PFSK-1 (cell line): ENCODE data around the gene GRM3.

Experiments
- FOXP2 ChIP-seq: optimal IDR thresholded peaks from 2 replicates; pipeline ENCODE3; 2011; ENCODE audit warnings: borderline replicate concordance, control low read depth, inconsistent platforms; ENCODE audit not compliant: insufficient read depth; ENCODE audit errors: extremely low read length, extremely low read depth
- POLR2AphosphoS5 ChIP-seq: IDR thresholded peaks from 2 replicates; pipeline ENCODE4 v1.6.1; 2012; ENCODE audit warnings: low read depth, mild to moderate bottlenecking, control low read depth, low read length, moderate library complexity
- REST ChIP-seq, 2 experiments: IDR thresholded peaks; 2 replicates each; pipeline versions ENCODE4 v1.6.1 to v1.8.0; 2011 to 2012; ENCODE audit warnings: low read depth in 2 of 2, low read length in 2 of 2, control low read depth in 1 of 2, inconsistent platforms in 1 of 2, mild to moderate bottlenecking in 1 of 2, moderate library complexity in 1 of 2; ENCODE audit not compliant: insufficient read depth in 1 of 2
- SIN3A ChIP-seq: IDR thresholded peaks from 2 replicates; pipeline ENCODE4 v1.6.1; 2012; ENCODE audit warnings: mild to moderate bottlenecking, low read length, moderate library complexity, borderline replicate concordance; ENCODE audit not compliant: insufficient read depth

GRCh38 chr7:86644282-86645224 is 844 bp downstream of the GRM3 start:
- TF ChIP-seq POLR2AphosphoS5 (no peak), REST (IDR thresholded peaks at IDR 0.05; ENCODE audit: insufficient read depth in 1 of 2, low read depth in 2 of 2, low read length in 2 of 2) (no peak), FOXP2 (no peak), SIN3A (no peak)
